Skin epidermis (tissue), 12 donors: ENCODE data around the gene SSH2.
A peak's percentile ranks its signal among the peaks of the same experiment; 100 is the strongest.

Source experiments
- H3K27ac ChIP-seq, 21 experiments: fragments of 200-600 bp; sonication (generic) in 11 of 21; one replicate each; pipeline ENCODE4 v1.5.0; 2020; ENCODE audit warnings: mild to moderate bottlenecking in 3 of 21, inconsistent platforms in 2 of 21, moderate library complexity in 2 of 21
- H3K4me3 ChIP-seq, 7 experiments: fragments of 200-600 bp; sonication (generic) in 2 of 7; one replicate each; pipeline ENCODE4 v1.5.0; 2020; ENCODE audit warnings: inconsistent platforms in 2 of 7, mild to moderate bottlenecking in 2 of 7, moderate library complexity in 1 of 7

The SSH2 gene

DNA sequence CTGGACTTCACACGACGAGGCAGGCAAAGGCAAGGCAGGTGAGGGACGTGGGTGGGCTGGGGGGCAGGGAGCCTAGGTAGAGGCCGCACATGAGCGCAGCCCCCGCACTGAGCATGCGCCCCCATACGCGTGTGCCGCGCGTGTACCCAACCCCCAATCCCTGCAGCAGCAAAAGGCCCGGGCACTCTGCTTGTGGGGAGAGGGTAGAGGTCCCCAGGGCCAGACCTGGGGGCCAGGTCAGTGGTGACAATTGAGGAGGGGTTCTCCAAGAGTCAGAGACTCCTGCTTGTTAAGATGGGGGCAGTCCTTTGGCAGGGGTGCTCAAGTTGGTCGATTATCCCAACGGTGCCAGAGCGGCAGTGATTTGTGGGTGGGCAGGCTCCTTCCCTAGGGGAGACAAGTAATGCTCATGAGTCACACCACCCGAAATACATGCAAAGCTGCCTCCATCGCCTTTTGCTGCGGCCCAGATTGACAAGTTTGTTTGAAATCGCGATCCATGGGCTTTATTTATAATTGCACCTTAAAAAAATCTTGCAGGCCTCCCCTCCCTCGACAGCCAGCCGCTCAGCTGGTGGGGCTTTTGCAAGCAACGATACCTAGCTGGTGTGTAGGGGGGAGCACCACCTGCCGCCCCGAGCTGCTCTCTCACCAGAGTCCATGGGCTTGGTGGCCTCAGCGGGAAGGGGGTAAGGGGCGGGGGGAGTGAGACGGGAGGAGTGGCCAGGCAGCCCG lies 339.4 kb downstream of the SSH2 start:
- H3K4me3 ChIP-seq: peak overlapping the region in 6 of 7 experiments; percentile 14 to 80 (median 40)
- peak overlapping the region in 20 of 21 experiments; percentile 42 to 96 (median 87) for H3K27ac ChIP-seq

DNA sequence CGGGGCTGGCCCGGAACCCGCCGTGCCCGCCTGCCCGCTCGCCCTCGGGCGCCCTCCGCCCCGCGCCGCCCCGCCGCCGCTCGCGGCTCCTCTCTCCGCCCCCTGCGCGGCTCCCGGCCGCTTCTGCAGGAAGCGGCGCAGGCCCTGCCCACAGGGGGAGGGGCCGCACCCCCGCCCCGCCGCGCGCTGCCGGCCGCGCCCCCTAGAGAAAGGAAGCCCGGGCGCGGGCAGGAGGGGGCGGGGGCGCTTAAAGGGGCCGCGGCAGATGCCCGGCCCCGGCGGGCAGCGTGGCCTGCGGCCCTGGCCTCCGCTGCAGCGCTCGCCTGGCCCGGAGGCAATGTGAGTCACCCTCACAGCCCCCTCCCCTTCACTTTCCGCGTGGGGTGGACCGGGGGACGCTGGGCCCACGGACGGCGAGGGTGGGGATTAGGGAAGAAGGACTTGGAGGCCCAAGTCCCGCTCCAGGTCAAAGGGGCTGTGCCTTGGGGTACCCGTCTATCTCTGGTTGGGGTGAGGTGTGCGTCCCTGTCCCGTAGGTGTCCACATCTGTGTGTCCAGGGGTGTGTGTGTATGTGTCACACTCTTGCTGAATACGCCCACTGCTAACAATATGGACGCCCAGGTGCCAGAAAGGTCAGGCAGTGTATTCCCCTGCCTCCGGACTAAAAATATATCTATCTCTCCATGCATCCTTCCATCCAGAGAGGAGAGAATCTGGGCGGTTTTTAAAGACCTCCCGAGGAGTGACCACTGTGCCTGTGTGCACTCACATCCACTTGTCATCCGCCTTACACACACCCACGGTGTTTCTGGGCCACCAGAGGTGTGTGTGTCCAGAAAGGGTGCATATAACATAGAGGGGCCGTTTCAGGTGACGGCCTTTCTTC lies 340.3 kb downstream of the SSH2 start, which contains the start of gene GIT1:
GIT1 (minus strand) TSS at position 125 of the 887 bp plus-strand sequence. CDS start 270 bp downstream, outside the sequence.
- H3K4me3 ChIP-seq: peak within 1 kb of the TSS; percentile 50 to 80 (median 73)
- peak within 1 kb of the TSS; percentile 56 to 96 (median 87) for H3K27ac ChIP-seq

DNA sequence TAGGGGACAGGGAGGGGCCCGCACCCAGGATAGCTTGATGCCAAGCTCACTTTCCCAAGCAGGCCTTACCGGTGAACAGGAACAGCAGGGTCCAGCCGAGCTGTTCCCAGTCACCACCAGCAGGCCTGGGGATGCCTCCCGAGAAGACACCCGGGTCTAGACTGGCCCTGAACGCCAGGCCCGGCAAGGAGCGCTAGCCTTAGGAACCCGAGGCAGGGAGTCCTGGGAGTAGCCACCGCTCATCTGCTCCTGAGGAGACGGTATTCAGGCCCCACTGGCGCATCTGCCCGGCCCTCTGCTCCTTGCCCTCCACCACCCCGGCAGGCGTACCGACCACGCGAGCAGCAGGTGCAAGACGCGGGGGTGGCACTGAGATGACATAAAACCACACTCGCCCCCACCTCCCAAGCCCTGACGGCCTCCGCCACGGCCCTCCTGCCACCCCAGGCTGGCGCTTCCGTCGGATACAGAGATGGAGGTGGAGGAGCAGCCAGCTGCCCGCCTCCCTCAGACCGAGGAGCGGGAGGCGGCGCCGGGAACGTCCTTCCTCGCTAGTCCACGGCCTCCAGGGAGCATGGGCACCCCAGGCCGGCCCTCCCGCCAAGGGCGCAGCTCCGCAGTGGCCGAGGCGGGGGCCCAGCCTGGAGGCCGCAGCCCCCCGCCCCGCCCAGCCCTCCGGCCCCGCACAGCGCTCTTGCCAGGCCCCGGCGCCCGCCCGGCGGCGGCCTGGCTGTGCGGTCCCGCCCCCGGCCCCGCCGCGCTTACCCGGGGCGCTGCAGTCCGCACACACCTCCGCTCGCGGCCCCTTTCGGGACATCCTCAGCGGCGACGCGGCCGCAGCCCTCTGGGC lies 341.2 kb downstream of the SSH2 start:
- peak overlapping the region in 20 of 21 experiments; percentile 12 to 88 (median 80) for H3K27ac ChIP-seq

DNA sequence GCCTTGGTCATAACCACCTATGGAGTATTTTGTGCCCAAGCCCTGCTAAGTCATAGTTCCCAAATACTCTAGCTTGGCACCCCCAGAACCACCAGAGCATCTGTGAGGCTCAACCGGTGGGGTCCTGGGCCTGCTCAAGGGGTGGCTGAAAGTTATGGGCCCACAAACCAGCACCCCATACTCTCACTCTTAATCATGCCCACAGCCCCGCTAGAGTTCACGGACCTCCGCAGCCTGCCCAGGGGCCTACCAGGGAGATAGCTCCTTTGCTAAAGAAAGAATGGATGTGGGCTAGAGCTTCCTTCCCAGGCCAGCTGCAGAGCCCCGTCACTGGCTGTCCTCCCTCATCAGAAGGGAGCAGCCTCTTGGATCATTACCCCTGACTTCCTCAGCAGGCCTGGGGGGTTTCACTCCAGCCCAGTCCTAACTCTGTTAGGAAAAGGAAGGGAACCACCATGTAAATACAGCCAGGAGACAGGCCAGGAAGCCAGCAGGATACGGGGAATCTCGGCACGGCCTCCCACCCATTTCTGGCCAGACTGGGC lies 341.9 kb downstream of the SSH2 start:
- H3K4me3 ChIP-seq: peak overlapping the region; percentile 50 to 80 (median 73)
- peak overlapping the region in 20 of 21 experiments; percentile 12 to 88 (median 80) for H3K27ac ChIP-seq

More for the DNA sequence above, 341.2 kb downstream of the SSH2 start:
- H3K4me3 ChIP-seq: peak overlapping the region; percentile 50 to 80 (median 73)

DNA sequence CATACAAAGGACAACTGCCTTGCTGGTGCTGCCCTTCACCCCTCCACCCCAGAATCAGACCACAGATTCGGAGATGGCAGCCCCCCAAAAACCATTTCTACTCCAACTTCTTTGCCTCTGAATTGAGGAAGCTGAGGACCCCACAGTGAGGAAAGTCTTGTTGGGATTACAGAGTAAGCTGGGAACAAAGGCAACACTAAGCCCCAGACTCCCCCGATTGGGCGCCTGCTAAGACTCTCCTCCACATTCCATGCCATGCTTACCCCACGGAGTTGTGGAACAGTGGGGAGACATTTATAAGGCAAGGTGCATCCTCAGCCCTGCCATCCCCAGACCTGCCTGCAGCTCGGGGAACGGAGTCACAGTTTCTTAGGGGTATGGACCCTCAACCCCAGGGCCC lies 342.4 kb downstream of the SSH2 start:
- H3K27ac ChIP-seq: peak overlapping the region in 14 of 21 experiments; percentile 43 to 88 (median 80)
- H3K4me3 ChIP-seq: peak overlapping the region in 4 of 7 experiments; percentile 50 to 80 (median 75)

DNA sequence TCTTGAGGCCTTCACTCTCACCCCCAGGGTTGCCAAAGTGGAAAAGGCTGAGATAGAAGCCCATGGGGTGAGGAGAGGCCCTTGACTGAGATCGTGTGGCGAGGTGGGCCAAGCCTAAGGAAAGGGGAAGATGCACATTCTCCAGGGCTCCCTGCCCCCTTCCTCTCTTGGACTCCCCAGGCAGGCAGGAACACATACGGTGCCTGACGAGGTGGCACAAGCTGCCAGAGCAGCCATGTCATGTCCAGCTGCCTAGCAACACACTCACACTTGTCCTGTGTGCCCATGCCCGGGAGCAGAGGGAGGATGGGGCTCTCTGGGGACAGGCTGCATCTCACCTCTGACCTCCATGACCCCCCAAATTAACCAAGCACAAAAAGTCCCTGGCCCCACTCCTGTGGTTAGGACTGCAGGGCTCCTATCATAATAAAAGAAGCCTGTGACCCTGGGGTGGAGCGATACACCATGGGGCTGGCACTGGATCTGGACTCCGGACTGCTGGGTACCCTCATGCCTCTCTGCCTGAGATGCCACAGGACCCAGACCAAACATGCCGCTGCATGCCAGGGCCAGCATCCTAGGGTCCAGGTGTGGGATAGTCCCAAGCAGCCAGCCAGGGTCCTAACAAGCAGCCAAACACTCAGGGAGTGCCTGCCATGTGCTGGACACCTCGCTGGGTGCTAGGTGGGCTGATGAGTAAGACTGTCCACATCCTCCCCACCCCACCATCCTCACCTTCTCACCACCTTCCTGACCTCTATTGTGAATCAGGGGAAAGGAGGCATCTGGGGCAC lies 343.2 kb downstream of the SSH2 start:
- H3K27ac ChIP-seq: peak overlapping the region in 12 of 21 experiments; percentile 0 to 88 (median 78)
- H3K4me3 ChIP-seq: no peak overlapping the region

DNA sequence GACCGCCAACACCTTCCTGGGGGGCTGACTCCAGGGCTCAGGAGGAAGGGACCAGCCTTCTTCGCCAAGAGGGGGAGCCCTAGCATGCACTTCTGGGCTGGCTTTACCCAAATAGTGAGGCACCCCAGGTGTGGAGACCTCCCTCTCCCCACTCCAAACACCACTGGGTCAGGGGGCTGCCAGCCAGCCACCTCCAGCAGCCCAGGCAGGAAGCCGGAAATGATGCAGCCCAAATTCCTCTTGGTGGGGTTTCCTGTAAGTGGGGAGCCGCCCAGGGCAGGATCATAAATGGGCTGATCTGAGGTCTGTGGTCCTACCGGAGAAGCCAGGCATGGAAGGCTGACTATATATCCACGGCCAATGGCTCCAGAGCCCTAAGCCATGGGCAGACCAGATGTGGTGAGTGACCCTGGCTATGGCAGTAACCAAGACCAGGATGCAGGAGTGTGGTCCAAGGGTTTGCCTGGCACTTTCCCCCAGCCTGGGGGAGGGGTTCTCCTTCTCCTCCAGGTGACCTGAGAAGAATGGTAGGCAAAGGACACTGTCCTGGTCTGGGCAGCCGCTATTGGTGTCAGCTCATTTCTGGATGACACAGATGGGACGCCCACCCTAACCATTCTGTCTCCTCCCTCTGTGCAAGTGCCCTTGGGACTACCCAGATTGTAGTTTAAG lies 344.8 kb downstream of the SSH2 start:
- Histone ChIP-seq H3K27ac (peak overlapping the region in 18 of 21 experiments; percentile 3 to 75 (median 59)), H3K4me3 (peak overlapping the region in 2 of 7 experiments; percentile 3 to 8)

DNA sequence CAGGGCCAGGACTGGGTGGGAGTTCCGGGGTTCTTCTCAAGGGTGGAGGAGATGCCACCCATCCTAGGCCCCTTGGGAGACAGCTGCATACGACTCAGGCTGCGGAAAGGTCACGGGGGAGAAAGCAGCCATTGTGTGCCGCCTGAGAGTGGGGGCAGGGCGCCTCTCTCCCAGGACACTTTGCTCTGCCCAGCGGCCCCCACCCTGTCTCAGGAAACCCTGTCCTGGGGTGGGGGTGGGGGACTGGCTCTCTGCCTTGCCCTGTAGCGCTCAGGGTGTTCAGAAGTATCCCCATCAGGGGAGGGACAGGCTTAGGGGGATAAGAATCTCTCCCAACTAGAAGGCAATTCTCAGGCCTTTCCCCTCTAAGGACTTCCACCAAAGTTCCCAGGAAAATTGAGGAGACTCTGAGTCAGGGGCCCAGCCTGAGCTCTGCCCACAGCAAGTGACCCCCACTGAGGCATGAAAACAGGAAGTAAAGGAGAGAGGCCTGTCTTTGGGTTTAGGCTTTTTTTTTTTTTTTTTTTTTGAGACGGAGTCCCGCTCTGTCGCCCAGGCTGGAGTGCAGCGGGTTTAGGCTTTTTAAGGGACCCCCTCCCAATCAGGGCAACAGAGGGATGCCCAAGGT lies 345.5 kb downstream of the SSH2 start:
- no peak overlapping the region for H3K4me3 ChIP-seq
- H3K27ac ChIP-seq: peak overlapping the region in 19 of 21 experiments; percentile 3 to 75 (median 59)

DNA sequence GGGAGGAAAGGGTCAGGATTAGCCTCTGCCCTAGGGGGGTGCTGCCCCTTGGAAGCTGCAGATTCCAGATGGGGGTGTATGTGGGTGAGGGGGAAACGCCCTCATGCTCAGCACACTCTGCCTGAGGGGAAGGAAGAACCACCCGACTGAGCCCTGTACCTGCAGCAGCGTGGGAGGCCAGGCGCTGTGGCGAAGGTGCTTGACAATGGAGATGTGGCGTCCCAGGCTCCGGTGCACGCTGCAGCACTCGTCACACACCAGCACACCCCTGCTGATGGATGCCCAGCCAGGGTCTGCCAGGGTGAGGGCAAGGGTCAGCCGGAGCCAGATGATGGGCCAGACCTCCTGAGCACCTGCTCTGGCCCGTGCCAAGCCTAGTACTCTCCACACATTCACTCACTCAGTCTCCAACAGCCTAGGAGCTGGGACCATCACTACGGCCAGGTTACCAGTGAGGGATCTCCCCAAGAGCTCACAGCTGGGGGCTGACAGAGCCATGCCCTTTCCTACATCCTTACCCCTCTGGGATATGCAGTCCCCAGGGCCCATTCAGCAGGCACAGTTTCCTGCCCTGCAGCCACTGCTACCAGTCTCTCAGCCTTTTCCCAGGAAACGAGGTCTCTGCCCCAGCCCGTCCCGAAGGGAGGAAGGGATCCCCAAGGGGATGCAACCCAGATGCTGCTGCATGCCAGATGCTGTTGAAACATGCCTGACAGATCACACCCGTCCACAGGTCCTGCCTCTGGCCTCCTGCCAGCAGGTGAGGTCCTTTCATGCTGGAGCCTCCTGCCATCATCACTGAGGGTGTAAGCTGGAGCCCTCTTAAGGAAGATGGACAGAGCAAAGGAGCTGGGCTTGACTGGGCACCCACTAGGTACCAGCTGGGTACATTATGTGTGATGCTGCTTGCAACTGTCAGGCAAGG lies 346.4 kb downstream of the SSH2 start:
- Histone ChIP-seq H3K4me3 (no peak overlapping the region), H3K27ac (peak overlapping the region in 13 of 21 experiments; percentile 1 to 75 (median 51))

DNA sequence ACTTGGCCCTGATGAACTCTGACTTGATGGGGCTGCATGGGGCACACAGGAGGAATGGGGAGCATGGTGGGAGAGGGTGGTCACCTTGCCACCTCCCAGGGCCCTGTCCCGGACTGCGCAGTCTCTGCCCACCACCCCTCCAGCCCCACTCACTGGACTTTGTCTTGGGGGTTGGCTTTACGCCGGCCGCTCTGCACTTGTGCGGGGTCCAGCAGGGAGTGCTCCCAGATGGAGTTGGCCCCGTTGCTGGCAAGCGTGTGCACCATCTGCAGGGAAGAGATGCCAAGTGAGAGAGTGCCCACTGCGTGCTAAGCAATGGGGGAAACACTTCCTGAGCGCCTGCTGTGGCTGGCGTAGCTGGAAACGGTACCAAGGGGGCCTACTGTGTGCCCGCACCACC lies 347.3 kb downstream of the SSH2 start:
- H3K27ac ChIP-seq: no peak overlapping the region
- no peak overlapping the region for H3K4me3 ChIP-seq

DNA sequence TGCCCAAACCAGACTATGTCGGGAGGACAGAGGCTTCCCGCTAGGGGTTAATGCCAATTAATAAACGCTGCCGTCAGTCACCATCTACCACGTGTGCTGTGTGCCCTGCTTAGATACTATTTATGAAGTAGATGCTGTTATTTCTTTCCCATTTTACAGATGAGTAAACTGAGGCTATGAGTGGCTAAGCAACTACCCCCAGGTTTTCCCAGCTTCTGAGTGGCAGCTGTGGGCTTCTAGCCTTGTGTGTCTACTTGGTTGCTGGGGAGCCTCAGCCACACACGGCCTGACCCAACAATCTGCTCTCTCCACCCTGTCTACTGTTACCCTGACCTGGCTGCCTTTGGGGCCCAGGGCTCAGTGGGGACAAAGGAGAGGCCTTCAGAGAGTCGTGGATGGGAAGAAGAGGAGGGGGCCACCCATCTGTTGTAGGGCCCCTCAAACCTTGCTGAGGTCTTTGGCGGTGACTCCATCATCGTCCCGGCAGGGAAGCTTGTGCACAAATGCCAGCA lies 347.7 kb downstream of the SSH2 start:
- Histone ChIP-seq H3K27ac (peak overlapping the region in 1 of 21 experiments; percentile 16), H3K4me3 (no peak overlapping the region)

DNA sequence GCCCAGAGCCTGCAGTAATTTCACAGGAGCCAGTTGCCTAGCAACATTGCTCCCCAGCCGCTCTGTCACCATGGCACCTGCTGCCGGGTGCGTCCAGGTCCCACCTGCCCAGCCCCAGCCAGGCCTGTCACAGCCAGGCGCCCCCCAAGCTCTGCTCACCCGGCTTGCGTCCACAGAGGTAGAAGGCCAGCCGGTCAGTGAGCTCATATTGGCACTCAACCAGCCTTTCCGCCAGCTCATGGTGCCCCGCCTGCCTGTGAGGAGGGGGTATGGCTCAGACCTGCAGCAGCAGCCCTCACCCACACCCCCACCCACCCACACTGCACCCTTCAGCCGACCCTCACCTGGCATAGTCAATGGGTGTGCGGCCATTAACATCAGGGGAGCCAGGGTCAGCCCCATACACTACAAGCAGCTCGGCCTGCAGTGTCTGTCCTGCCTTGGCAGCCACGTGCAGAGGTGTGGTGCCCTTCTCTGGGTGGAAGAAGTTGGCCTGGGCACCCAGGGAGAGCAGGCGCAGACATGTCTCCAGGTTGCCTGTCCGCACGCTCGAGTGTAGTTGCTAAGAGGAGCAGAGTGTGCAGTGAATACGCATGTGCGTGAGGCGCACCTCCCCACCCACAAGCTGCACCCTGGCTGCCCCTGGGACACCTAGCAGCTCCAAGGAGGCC lies 348.3 kb downstream of the SSH2 start:
- Histone ChIP-seq H3K27ac (peak overlapping the region in 5 of 21 experiments; percentile 5 to 39 (median 22)), H3K4me3 (no peak overlapping the region)

DNA sequence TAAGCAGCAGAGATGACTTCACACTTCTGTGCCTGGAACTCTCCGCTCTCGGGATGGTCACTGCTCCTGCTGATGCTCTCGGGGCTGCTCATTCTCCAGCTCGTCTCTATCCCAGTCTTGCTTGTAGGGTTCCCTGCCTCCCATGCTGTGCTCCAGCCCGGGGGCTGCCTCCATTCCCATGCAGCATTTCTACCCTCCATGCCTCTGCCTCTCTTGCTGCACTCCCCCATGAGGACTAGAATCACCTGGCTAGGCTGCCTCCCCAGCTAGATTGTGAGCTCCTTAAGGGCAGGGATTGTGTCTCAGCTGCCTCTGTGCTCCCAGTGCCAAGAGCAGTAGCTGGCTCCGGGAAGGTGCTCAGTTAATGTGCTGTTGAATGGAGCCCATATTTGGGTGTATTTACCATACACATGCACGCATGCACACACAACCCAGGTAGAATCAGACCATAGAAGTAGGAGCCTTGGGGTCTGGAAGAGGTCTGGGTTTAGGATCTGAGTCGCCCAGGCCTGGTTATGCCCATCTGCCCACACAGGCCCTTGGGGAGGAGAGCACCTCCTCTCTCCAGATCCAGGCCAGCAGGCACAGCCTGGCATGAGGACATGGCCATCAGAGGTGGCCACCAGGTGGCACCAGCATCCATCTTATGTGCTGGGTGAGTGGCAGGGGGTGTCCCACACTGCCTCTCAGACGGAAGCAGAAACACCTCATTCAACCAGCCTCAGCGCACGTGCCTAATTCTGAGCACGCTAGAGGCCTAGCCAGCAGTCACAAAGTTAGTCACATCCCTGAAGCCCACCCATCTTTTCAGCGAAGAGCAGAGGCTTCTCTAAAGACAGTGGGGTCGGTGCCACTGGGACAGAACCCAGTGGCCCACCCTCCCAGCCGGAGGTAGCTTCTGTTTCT lies 349.9 kb downstream of the SSH2 start:
- no peak overlapping the region for H3K4me3 ChIP-seq

More for the DNA sequence above, 349.9 kb downstream of the SSH2 start:
- peak overlapping the region in 1 of 21 experiments; percentile 29 for H3K27ac ChIP-seq
